HG03521 (cell line): ENCODE measurements around the gene KCND2.

Experiments used
- ATAC-seq: cut with Tn5 transposase; IDR thresholded peaks from one replicate; pipeline ENCODE4 v1.9.1; 2021; ENCODE audit warnings: mild to moderate bottlenecking, moderate library complexity; ENCODE audit not compliant: unreplicated experiment

The KCND2 gene

GRCh38 chr7:120582916-120583315 lies 309.9 kb downstream of the KCND2 start:
- no peak for ATAC-seq

DNA sequence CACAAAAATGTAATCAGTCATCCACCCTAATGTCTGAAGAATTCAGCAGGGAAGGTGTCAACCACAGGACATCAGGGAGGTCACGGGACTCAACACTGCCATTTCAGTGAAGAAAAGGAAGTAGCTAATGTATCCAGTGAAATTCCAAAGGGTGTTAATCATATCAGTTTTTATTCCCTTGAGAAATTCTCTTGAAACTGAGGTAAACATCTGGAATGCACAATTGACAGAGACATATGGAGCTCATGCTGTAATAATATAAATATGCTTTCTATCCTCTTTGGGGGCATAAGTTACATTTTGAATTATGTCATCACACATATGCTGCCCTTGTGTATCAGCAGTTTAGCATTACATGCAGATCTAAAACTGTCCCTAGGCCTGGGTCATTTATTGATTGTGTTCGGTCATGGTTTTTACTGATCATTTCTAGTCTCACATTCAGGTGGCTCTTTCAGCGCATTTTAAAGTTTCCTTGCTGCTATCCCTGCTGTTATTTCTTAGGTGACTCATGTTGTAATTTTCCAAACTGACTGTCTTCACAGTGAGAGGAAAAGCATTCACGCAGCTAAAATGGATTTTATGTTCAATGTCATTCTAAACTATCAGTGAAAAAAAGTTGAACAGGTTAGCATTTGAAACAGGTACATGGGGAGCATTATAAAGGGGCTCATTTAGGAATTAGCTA lies 311.1 kb downstream of the KCND2 start:
- no peak for ATAC-seq

DNA sequence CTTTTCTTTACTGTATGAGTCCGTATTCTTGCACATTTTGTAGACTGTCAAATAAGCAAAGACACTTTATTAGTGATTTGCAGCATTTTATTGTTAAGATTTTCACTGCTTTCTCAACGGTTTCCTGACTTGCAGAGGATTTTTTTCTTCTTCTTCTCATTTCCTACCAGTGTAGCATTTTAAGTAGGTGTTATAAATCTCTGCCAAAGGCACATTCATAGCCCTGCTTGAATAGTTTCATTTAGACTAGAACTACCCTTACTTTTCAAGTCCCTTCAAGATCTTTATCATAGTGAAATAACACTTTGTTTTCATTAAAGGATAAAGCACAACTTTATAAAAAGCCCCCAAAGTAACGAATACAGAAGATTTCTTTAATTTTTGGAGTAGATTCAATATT lies 313.6 kb downstream of the KCND2 start:
- ATAC-seq: no peak

- ATAC-seq: no peak
Measured at GRCh38 chr7:120587243-120587642, 314.3 kb downstream of the KCND2 start.

GRCh38 chr7:120588416-120588815 lies 315.4 kb downstream of the KCND2 start:
- ATAC-seq: no peak

DNA sequence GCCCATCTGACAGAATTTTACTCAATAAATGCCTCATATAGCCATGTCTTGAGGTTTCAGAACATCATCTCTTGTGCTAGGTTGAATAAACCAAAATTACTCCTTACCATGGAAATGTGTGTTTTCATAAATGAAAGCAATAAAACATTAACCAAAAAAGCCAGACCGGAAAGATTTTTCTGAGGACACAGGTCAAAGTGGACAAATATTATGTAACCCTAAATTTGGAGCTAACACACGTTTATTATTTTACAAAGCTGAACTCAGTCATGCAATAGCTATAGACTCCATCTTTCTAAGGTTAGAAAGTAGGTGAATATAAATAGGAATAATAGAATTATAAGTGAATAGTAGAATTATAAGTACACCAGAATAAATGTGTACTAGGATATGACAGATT lies 315.9 kb downstream of the KCND2 start:
- no peak for ATAC-seq

- ATAC-seq: no peak
Measured at GRCh38 chr7:120600607-120601006, 327.6 kb downstream of the KCND2 start.

DNA sequence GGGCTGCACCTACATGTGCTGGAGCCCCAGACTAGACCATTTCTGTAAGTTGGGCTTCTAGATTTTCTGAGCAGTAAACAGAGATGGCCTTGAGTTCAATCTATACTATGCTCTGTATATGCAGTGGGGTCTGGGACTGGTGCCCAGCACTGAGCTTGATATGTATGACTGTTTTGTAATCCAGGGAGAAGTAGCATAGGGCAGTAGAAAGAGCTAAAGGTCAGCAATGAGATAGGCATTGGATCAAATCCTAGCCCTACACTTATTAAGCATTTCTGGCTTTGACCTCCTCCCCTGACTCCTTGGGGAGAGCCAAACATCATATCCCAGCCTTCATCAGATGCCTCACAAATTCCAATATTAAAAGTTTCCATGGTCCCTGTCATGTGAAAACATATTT lies 330.4 kb downstream of the KCND2 start:
- ATAC-seq: no peak

DNA sequence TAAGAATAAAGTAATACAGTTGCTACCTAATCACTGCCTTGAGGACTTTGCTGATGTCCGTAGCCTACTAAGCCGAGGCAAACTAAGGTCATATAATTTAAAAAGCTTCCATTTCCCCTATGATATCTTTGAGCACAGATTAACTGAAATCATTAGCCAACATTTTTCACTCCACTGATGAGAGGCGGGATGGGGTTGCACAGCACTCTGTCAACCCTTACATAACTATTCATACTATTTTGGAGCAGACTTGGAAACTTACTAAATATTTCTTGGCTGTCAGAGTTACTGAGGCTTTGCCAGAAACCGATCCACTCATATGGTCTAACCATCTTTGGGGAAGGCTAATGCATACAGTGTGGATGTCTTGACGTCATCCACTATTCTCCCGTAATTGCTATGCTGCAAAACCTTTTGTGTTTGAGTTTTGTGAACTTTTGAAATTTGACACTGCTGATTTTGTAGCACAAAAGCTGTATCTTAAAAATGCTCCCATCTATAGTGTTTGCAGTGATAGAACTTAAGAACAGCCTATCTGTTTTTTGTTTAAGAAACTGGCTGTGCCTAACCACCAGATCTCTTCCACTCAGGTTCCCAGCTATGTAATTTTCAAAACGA lies 336.3 kb downstream of the KCND2 start:
- no peak for ATAC-seq

DNA sequence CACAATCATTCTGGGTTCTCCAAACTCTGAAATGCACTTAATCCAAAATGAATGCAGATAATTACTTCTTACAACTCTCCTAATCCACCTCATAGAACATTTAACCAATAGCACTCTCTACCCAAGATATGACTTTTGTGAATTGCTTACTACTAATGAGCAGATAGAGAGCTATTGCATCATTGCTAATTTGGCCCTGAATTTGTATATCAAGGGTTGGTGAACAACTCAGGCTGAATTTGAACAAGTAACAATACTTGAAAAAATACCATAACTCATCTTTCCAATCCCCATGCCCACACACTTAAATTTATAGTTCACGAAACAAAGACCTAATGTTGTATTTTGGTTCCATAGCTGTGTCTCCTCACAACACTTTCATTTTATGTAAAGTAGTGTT lies 339.0 kb downstream of the KCND2 start:
- ATAC-seq: no peak

- peak; percentile 70 for ATAC-seq
Measured at GRCh38 chr7:120615703-120616102, 342.7 kb downstream of the KCND2 start.

GRCh38 chr7:120617275-120617674 lies 344.3 kb downstream of the KCND2 start:
- no peak for ATAC-seq

- no peak for ATAC-seq
Measured at GRCh38 chr7:120628251-120628650, 355.3 kb downstream of the KCND2 start.

GRCh38 chr7:120639884-120640283 lies 366.9 kb downstream of the KCND2 start:
- no peak for ATAC-seq

DNA sequence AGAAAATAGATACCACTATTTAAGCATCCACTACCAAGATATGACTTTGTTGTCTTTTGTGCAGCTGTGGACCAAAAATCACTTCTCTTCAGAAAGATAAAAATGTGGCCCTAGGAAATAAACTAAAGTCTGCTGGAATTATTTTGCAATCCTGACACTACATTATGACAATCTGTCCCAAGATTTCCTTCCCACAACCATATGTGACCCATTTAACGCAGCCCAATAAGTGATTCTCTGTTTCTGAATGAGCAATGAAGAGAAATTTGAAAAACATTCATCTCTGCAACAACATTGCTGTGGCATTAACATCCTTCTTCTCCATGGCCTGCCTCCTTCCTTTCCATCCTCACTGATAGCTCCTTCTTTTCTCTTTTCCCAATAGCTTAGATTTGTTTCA lies 373.0 kb downstream of the KCND2 start:
- no peak for ATAC-seq

DNA sequence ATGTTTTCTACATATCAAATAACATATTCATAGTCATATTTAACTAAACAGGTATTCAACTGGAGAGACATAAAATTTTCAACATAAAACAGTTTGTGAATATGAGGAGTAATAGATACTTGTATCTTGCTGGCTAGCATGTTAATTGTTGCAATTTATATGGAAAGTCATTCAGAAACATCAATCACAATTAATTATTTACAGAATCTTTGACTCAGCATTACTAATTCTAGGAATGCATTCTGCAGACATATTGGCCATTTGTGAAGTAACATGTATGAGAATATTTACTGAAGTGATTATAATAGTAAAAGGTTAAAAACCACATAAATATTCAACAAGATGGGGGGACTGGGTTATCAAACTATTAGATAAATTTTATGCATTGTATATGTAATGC lies 381.3 kb downstream of the KCND2 start:
- ATAC-seq: no peak

DNA sequence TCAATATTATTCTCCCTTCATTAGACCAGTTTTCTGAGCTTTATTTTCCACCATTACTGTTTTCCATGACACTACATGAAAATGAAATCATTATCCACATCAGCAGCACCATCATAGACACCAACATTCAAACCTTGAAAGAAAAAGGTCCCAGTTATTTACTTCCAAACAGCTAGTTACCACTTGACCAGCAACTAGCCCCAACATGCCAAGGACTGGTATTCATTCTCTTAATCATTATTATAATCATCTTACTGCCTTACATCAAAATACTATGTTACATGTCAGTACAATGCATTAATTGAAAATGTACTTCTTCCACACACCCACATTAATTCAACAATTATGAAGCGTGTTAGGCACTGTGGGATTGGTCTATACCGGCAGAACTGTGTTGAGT lies 385.5 kb downstream of the KCND2 start:
- no peak for ATAC-seq

DNA sequence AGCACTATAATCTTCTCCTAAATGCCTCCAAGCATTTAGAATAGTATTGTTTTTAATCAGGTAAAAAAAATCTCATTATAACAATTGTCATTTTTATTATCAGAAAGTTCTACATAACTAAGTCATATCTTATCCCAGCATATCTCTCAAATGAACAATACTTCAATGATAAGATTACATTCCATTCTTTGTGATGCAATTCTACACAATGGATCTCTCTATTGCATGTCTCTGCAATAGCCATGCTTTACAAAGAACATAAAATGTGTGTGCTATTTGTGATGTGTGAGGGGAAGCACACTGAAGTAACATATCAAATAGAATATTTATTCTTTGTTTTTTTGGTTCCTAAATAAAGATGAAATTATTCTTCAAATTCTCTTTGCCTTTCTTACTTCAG lies 389.3 kb downstream of the KCND2 start:
- no peak for ATAC-seq

GRCh38 chr7:120665068-120665467 lies 392.1 kb downstream of the KCND2 start:
- ATAC-seq: no peak

GRCh38 chr7:120675076-120675475 lies 402.1 kb downstream of the KCND2 start:
- no peak for ATAC-seq

DNA sequence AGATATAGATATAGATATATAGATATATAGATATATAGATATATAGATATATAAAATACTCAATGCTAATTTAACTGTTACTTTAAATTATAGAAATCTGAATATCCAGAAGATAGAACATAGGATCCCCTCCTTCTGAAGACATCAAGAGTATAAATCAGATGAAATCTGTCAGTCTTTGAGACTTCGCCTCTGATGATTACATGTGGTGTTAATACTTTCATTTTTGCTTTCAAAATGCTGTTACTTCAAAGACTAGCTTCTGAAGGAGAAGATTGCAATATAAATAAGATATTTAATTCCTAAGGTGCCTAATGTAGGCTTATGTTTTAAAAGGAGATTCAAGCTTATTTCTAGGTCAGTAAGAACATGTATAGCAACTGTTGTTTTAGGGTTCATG lies 404.6 kb downstream of the KCND2 start:
- ATAC-seq: no peak

- ATAC-seq: no peak
Measured at GRCh38 chr7:120680985-120681384, 408.0 kb downstream of the KCND2 start.

- ATAC-seq: no peak
Measured at GRCh38 chr7:120684463-120684862, 411.5 kb downstream of the KCND2 start.
